Ovary (tissue), 9 donors: ENCODE results near the gene LCLAT1. TPM values are rescaled to one million over a fixed set of nuclear protein-coding genes. Genes with fewer than 3 reads are reported as not detected.

Experiments used
- DNase-seq, 5 donors: peaks; one replicate each; pipeline ENCODE4 v3.0.0-alpha.2; 2019 to 2020
- H3K27ac ChIP-seq, 2 donors: fragments of 200-600 bp; one replicate each; pipeline versions ENCODE4 v1.5.1 to v1.8.0; 2019 to 2022
- H3K27me3 ChIP-seq: fragments of 200-600 bp; one replicate; pipeline ENCODE4 v1.8.0; 2022
- H3K36me3 ChIP-seq: fragments of 200-600 bp; sonication (generic); one replicate; pipeline ENCODE4 v1.5.1; 2019
- H3K4me1 ChIP-seq: one replicate; pipeline ENCODE4 v1.8.1; 2013; ENCODE audit warnings: mild to moderate bottlenecking, moderate library complexity; ENCODE audit not compliant: insufficient read depth
- H3K4me3 ChIP-seq: fragments of 200-600 bp; sonication (generic); one replicate; pipeline ENCODE4 v1.5.1; 2017
- H3K9me3 ChIP-seq, 2 donors: fragments of 200-600 bp in 1 of 2; sonication (generic) in 1 of 2; one replicate each; pipeline versions ENCODE4 v1.5.1 to v1.8.1; 2013 to 2019; ENCODE audit warnings: mild to moderate bottlenecking in 1 of 2, moderate library complexity in 1 of 2
- EP300 ChIP-seq: sonication (generic); formaldehyde crosslinking; IDR thresholded peaks from one replicate; pipeline ENCODE4 v1.6.1; 2017; ENCODE audit warnings: antibody characterized with exemption
- POLR2A ChIP-seq: fragments of 450-650 bp; IDR thresholded peaks from one replicate; pipeline ENCODE4 v1.6.1; 2017; ENCODE audit warnings: antibody characterized with exemption, mild to moderate bottlenecking, moderate library complexity
- WGBS, 3 donors: extraction: QIAGEN DNeasy Blood & Tissue Kit in 1 of 3; methylation state at CpG; one replicate each; pipeline versions ENCODE4 v1.1.5 to v1.1.7; 2013 to 2017; 5-methylcytosine and 5-hydroxymethylcytosine counted together
- intact Hi-C, 4 donors: fragments of 100-400 bp; cut with DNase I; formaldehyde crosslinking; loops; one replicate each; pipeline versions ENCODE4 v1.11.0 to v1.15.1; 2022 to 2023
- polyA plus RNA-seq, 2 donors: library from polyadenylated mRNA; stranded (reverse); fragments of 200-250 nt in 1 of 2; fragments of 350-450 nt in 1 of 2; fragmentation: Illumina TruSeq in 1 of 2; extraction: RNeasy Lipid Tissue Mini Kit (QIAGEN cat#74804) in 1 of 2; gene quantifications; one replicate each; pipeline ENCODE4 v1.2.3, GENCODE V29; 2013 to 2014
- total RNA-seq, 7 donors: library from RNA; depleted of rRNA in 2 of 7; stranded (reverse); fragments of >200 nt in 2 of 7; fragmentation: NEBNext Ultra II Directional in 3 of 7; extraction: Animal tissue kit (Norgen Biotek cat#: 25700) in 3 of 7; gene quantifications; one replicate each; pipeline versions ENCODE4 v1.1.0 to v1.2.4, GENCODE V29; 2016 to 2023
- TF ChIP-seq, protein P1 (sequence below), 3 donors: fragments of 450-650 bp in 2 of 3; fragments of 200-600 bp in 1 of 3; IDR thresholded peaks; one replicate each; pipeline versions ENCODE4 v1.5.1 to v1.8.0; 2016 to 2022; ENCODE audit warnings: antibody characterized with exemption in 3 of 3, mild to moderate bottlenecking in 1 of 3
- donor health status: DM: no; HTN: no; CAD: no; lungs with moderate emphysema.
- donor health status: DM: no; HTN: no; CAD: no.
- donor health status: Bipolar disorder and iron deficiency.
- donor health status: DM: yes; HTN: yes; CAD: no.
- donor health status: DM: no; HTN: no; CAD: no.
- donor health status: DM: yes; HTN: yes; CAD: no.

LCLAT1 gene
- total and polyA plus RNA-seq, 9 donors: 3.2 to 26.5 (median 22.6) TPM

DNA sequence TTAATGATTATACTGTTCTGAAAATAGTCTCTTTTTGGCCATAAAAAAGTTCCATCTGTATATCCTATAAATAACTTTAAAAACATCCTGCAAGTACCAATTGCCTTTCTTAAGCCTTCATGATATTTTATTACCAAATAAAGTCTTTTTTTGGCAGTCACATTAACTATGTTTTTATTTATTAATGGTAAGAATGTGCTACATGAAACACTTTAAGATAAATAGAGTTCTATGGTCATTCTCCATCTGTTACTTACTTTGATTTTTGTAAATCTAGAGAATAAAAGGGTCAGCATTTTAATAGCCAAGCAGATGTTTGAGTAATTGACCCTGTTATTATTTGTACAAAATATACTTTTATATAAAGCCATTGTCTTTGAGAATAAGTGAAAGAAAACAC is 52.6 kb downstream of the LCLAT1 start:
- Histone ChIP-seq H3K4me1 (peaks cover 2% of the 10 kb centered on the region), H3K9me3 (no peaks in the 10 kb centered on the region), H3K27ac (no peak overlapping the region), H3K36me3 (no peaks in the 10 kb centered on the region), H3K4me3 (no peak overlapping the region), H3K27me3 (no peaks in the 10 kb centered on the region)
- intact Hi-C loops: no loop called here
- no peak for DNase-seq
- no peak for TF ChIP-seq POLR2A
- TF ChIP-seq, protein P1, sequence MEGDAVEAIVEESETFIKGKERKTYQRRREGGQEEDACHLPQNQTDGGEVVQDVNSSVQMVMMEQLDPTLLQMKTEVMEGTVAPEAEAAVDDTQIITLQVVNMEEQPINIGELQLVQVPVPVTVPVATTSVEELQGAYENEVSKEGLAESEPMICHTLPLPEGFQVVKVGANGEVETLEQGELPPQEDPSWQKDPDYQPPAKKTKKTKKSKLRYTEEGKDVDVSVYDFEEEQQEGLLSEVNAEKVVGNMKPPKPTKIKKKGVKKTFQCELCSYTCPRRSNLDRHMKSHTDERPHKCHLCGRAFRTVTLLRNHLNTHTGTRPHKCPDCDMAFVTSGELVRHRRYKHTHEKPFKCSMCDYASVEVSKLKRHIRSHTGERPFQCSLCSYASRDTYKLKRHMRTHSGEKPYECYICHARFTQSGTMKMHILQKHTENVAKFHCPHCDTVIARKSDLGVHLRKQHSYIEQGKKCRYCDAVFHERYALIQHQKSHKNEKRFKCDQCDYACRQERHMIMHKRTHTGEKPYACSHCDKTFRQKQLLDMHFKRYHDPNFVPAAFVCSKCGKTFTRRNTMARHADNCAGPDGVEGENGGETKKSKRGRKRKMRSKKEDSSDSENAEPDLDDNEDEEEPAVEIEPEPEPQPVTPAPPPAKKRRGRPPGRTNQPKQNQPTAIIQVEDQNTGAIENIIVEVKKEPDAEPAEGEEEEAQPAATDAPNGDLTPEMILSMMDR (IDR thresholded peaks at IDR 0.05): no peak
- TF ChIP-seq EP300: no peak

DNA sequence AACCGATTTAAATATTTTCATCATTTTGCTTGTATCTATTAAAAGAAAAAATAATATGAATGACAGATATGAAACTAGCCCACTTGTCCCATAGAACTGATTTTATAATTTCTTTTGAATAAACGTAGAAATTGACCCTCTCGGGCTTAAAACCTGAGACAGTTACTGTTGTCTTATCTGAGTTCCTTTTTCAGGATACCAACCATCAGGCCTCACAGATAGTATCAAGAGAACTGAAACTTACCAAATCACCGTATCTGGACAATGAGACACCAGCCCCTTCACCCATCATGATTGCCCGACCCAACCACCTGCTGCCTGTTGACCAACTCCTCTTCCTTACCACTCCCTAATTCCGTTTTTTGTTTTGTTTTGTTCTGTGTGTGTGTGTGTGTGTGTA is 53.7 kb downstream of the LCLAT1 start:
- Histone ChIP-seq H3K27ac (no peak overlapping the region), H3K4me3 (no peak overlapping the region), H3K27me3 (no peaks in the 10 kb centered on the region), H3K4me1 (peaks cover 2% of the 10 kb centered on the region), H3K9me3 (no peaks in the 10 kb centered on the region), H3K36me3 (no peaks in the 10 kb centered on the region)
- intact Hi-C loops: no loop called here
- no peak for TF ChIP-seq POLR2A
- TF ChIP-seq, protein P1 (IDR thresholded peaks at IDR 0.05): no peak
- TF ChIP-seq EP300: no peak
- 95 to 97% (median 96%) methylated on average over 6 of the region's 6 CpGs for WGBS, 3 donors
- no peak for DNase-seq

DNA sequence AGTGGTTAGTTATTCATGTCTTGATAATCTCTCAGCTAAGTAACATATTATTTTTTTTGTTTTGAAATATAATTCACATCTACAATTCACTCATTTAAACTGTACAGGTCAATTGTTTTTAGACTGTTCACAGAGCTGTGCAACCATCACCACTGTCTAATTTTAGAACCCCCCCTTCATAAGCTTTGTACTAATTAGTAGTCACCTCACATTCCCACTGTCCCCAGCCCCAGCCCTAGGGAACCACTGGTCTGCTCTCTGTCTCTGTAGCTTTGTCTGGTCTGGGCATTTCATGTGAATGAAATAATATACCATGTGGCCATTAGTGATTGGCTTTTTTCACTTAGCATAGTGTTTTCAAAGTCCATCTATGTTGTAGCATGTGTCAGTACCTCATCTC is 55.3 kb downstream of the LCLAT1 start:
- no peak overlapping the region for H3K4me3 ChIP-seq
- H3K9me3 ChIP-seq: no peaks in the 10 kb centered on the region
- no peaks in the 10 kb centered on the region for H3K27me3 ChIP-seq
- no peak for TF ChIP-seq EP300
- TF ChIP-seq, protein P1 (IDR thresholded peaks at IDR 0.05): no peak
- TF ChIP-seq POLR2A: no peak
- no peak for DNase-seq
- H3K4me1 ChIP-seq: peaks cover 2% of the 10 kb centered on the region
- no peaks in the 10 kb centered on the region for H3K36me3 ChIP-seq
- intact Hi-C loops: no loop called here
- H3K27ac ChIP-seq: no peak overlapping the region

DNA sequence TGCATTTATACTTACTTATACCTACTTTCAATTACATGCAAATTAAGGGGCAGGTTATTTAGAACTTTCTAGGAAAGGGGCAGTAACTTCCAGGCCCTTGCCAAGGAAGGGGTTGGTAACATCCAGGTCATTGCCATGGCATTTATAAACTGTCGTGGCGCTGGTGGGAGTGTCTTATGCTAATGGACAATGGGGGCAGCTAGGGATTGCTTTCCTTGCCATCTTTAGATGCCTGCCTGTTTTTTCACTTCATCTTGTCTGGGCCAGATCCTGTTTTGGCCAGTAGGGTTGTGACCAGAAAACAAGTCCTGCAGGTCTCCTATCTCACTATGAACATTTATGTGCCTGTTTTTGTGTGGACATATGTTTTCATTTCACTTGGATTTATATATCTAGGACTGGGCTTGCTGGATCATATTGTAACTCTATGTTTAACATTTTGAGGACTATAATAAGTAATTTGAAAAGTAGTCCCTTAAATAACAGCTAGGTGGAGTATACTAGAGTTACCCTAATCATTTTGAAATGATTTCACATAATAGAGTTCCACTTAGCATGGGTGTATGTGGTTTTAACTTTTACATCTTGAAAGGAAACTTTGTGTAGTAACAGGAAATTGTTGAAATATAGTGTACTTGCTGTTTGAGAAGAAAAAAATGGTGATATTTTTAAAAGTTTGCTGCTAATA is 56.1 kb downstream of the LCLAT1 start:
- peaks cover 2% of the 10 kb centered on the region for H3K4me1 ChIP-seq
- H3K27ac ChIP-seq: no peak overlapping the region
- H3K36me3 ChIP-seq: no peaks in the 10 kb centered on the region
- no peak overlapping the region for H3K4me3 ChIP-seq
- H3K9me3 ChIP-seq: no peaks in the 10 kb centered on the region
- 86 to 97% (median 94%) methylated on average over 2 of the region's 2 CpGs for WGBS, 3 donors
- no peaks in the 10 kb centered on the region for H3K27me3 ChIP-seq
- intact Hi-C loops: no loop called here
- no peak for DNase-seq
- no peak for TF ChIP-seq POLR2A
- TF ChIP-seq, protein P1 (IDR thresholded peaks at IDR 0.05): peak in 1 of 3 donors; percentile 18
